GM23338 (cell line): ENCODE data around the gene CUX1.

Source experiments
- CTCF ChIP-seq, 2 experiments: fragments of 200-600 bp in 1 of 2; sonication (generic) in 1 of 2; conservative IDR thresholded peaks; 2 replicates each; pipeline versions ENCODE4 v1.5.1 to v1.6.1; 2016 to 2017; ENCODE audit warnings: antibody characterized with exemption in 2 of 2, low read depth in 2 of 2, mild to moderate bottlenecking in 2 of 2, moderate library complexity in 1 of 2
- EZH2phosphoT487 ChIP-seq: fragments of 200-600 bp; sonication (generic); IDR thresholded peaks from one replicate; pipeline ENCODE4 v1.8.1; 2018; ENCODE audit warnings: antibody characterized with exemption; ENCODE audit not compliant: unreplicated experiment

- TF ChIP-seq EZH2phosphoT487 (no peak), CTCF (conservative IDR thresholded peaks at IDR 0.05; ENCODE audit: low read depth in 2 of 2) (no peak)
Observed at GRCh38 chr7:102244601-102245000, 427.2 kb downstream of the CUX1 start.
